OCI-LY1 (cell line): ENCODE data around the gene IAH1.

Experiments
- H2AFZ ChIP-seq: fragments of 200-600 bp; sonication (generic), shearing (Covaris generic); 2 replicates; pipeline ENCODE4 v1.6.0; 2014; ENCODE audit warnings: antibody characterized with exemption, mild to moderate bottlenecking, low read length
- H3F3A ChIP-seq: fragments of 200-600 bp; sonication (generic), shearing (Covaris generic); 2 replicates; pipeline ENCODE4 v1.6.0; 2014; ENCODE audit warnings: mild to moderate bottlenecking, antibody characterized with exemption, low read length, moderate library complexity; ENCODE audit not compliant: insufficient read depth
- H3K27ac ChIP-seq: fragments of 200-600 bp; sonication (generic); 2 replicates; pipeline ENCODE4 v1.5.1; 2014; ENCODE audit warnings: low read length, mixed run types, mild to moderate bottlenecking, low read depth; ENCODE audit not compliant: poor library complexity, severe bottlenecking
- H3K27me3 ChIP-seq: fragments of 200-600 bp; sonication (generic); 2 replicates; pipeline ENCODE4 v1.6.0; 2014; ENCODE audit warnings: antibody characterized with exemption, mild to moderate bottlenecking, low read length, moderate library complexity; ENCODE audit not compliant: insufficient read depth
- H3K36me3 ChIP-seq: fragments of 200-600 bp; sonication (generic); 2 replicates; pipeline ENCODE4 v1.6.1; 2014; ENCODE audit warnings: mild to moderate bottlenecking, antibody characterized with exemption, low read length, moderate library complexity, mixed read lengths; ENCODE audit not compliant: insufficient read depth
- H3K4me1 ChIP-seq: fragments of 200-600 bp; sonication (generic); 2 replicates; pipeline ENCODE4 v1.5.1; 2014; ENCODE audit warnings: mild to moderate bottlenecking, low read length, moderate library complexity; ENCODE audit not compliant: insufficient read depth, severe bottlenecking
- H3K4me2 ChIP-seq: fragments of 200-600 bp; sonication (generic), shearing (Covaris generic); 2 replicates; pipeline ENCODE4 v1.6.1; 2014; ENCODE audit warnings: low read length
- H3K4me3 ChIP-seq: fragments of 200-600 bp; sonication (generic); 2 replicates; pipeline ENCODE4 v1.5.1; 2014; ENCODE audit warnings: low read length, low read depth, mild to moderate bottlenecking, mixed read lengths; ENCODE audit not compliant: poor library complexity, severe bottlenecking
- H3K79me2 ChIP-seq: fragments of 200-600 bp; shearing (Covaris generic); 2 replicates; pipeline ENCODE4 v1.6.1; 2016; ENCODE audit warnings: mixed run types, low read length, mixed read lengths; ENCODE audit not compliant: insufficient read depth
- H3K9ac ChIP-seq: fragments of 200-600 bp; sonication (generic), shearing (Covaris generic); 2 replicates; pipeline ENCODE4 v1.6.1; 2014; ENCODE audit warnings: mild to moderate bottlenecking, low read length, mixed read lengths
- H3K9me2 ChIP-seq: fragments of 200-600 bp; sonication (generic), shearing (Covaris generic); 2 replicates; pipeline ENCODE4 v1.6.1; 2014; ENCODE audit warnings: low read depth, mild to moderate bottlenecking, low read length, mixed read lengths
- H3K9me3 ChIP-seq: fragments of 200-600 bp; shearing (Covaris generic); 2 replicates; pipeline ENCODE4 v1.6.1; 2014; ENCODE audit warnings: low read length, mixed read lengths
- H4K20me1 ChIP-seq: fragments of 200-600 bp; sonication (generic), shearing (Covaris generic); 2 replicates; pipeline ENCODE4 v1.6.0; 2016; ENCODE audit warnings: mild to moderate bottlenecking, low read length; ENCODE audit not compliant: insufficient read depth
- EZH2 ChIP-seq: fragments of 200-600 bp; sonication (generic), shearing (Covaris generic); IDR thresholded peaks from 2 replicates; pipeline ENCODE4 v1.8.0; 2017; ENCODE audit warnings: borderline replicate concordance, mixed run types, mild to moderate bottlenecking, antibody characterized with exemption, low read length, moderate library complexity, mixed read lengths
- TF ChIP-seq, protein P1 (sequence below): fragments of 200-600 bp; sonication (generic), shearing (Covaris generic); IDR thresholded peaks from 2 replicates; pipeline ENCODE4 v1.5.1; 2017; ENCODE audit warnings: mild to moderate bottlenecking, antibody characterized with exemption, low read length, moderate library complexity, mixed read lengths

IAH1 gene

DNA sequence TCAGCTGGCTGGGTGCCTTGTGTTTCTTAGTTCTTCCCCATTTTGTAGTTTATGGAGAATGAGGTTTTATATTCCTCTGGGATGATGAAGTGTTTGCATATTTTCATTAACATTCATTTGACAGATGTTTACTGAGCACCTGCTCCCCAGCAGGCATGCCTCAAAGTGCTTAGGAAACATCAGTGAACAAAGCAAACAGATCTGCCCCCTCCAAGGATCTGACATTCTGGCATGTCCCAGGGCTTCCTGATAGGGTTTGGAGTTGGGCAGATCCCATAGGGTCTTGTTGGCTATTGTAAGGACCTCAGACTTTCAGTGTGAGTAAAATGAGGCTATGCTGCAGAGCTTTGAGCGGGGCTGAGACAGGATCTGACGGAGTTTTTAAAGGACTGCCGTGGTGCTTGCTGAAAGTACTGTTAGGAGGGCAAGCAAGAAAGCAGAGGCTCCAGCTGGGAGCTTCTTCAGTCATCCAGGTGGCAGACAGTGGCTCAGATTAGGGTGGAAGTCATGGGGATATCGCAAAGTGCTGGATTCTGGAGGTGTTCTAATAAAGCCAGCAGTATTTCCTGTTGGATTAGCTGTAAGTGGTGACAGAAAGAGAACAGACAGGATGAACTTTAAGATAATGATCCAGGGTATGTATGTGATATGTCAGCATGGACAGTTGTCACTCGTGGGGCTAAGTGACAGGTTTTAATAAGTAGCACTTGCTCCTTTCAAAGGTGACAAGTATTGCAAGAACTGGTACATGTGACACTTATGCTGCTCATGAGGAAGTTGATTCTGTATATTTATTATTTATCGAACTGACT lies 11.3 kb upstream of the IAH1 start:
- Histone ChIP-seq H3K9me2 (no peaks in the 10 kb centered on the region), H3K27me3 (no peaks in the 10 kb centered on the region), H3K9me3 (no peaks in the 10 kb centered on the region), H3F3A (no peaks in the 10 kb centered on the region), H3K9ac (no peak overlapping the region), H3K4me1 (no peaks in the 10 kb centered on the region), H3K4me3 (no peak overlapping the region), H4K20me1 (no peaks in the 10 kb centered on the region), H3K79me2 (no peaks in the 10 kb centered on the region), H2AFZ (no peak overlapping the region), H3K27ac (no peak overlapping the region), H3K36me3 (peaks cover 80% of the 10 kb centered on the region), H3K4me2 (no peak overlapping the region)
- TF ChIP-seq, protein P1, sequence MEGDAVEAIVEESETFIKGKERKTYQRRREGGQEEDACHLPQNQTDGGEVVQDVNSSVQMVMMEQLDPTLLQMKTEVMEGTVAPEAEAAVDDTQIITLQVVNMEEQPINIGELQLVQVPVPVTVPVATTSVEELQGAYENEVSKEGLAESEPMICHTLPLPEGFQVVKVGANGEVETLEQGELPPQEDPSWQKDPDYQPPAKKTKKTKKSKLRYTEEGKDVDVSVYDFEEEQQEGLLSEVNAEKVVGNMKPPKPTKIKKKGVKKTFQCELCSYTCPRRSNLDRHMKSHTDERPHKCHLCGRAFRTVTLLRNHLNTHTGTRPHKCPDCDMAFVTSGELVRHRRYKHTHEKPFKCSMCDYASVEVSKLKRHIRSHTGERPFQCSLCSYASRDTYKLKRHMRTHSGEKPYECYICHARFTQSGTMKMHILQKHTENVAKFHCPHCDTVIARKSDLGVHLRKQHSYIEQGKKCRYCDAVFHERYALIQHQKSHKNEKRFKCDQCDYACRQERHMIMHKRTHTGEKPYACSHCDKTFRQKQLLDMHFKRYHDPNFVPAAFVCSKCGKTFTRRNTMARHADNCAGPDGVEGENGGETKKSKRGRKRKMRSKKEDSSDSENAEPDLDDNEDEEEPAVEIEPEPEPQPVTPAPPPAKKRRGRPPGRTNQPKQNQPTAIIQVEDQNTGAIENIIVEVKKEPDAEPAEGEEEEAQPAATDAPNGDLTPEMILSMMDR, result no peak
- TF ChIP-seq EZH2, result no peak

DNA sequence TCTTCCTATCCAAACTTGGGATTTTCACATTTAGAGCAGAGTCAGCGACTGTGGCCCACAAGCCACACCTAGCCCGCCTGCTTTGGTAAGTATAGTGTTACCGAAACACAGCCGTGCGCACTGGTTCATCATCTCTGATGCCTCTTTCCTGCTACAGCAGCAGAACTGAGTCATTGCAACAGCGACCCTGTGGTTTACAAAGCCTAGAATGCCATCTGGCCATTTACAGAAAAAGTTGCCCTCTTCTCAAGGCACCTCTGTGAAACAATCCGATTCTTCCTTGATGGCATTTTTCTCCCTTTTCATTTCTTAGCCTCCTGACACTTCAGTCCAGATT lies 10.7 kb upstream of the IAH1 start:
- Histone ChIP-seq H3K27ac (no peak overlapping the region), H3K4me2 (no peak overlapping the region), H3F3A (no peaks in the 10 kb centered on the region), H3K9ac (no peak overlapping the region), H3K4me1 (no peaks in the 10 kb centered on the region), H2AFZ (no peak overlapping the region), H3K79me2 (no peaks in the 10 kb centered on the region), H3K27me3 (no peaks in the 10 kb centered on the region), H4K20me1 (no peaks in the 10 kb centered on the region), H3K4me3 (no peak overlapping the region), H3K36me3 (peaks cover 75% of the 10 kb centered on the region), H3K9me2 (no peaks in the 10 kb centered on the region), H3K9me3 (no peaks in the 10 kb centered on the region)
- TF ChIP-seq, protein P1, result no peak
- TF ChIP-seq EZH2, result no peak

- no peaks in the 10 kb centered on the region for H3K9me3 ChIP-seq
- H2AFZ ChIP-seq, result no peak overlapping the region
- H3K9me2 ChIP-seq, result no peaks in the 10 kb centered on the region
- TF ChIP-seq, protein P1, result no peak
- TF ChIP-seq EZH2, result no peak
- H4K20me1 ChIP-seq, result no peaks in the 10 kb centered on the region
- H3K4me3 ChIP-seq, result no peak overlapping the region
- H3K9ac ChIP-seq, result no peak overlapping the region
- H3K4me2 ChIP-seq, result no peak overlapping the region
- no peaks in the 10 kb centered on the region for H3K79me2 ChIP-seq
- no peaks in the 10 kb centered on the region for H3K27me3 ChIP-seq
- no peaks in the 10 kb centered on the region for H3K4me1 ChIP-seq
- H3K36me3 ChIP-seq, result peaks cover 72% of the 10 kb centered on the region
- H3F3A ChIP-seq, result no peaks in the 10 kb centered on the region
- H3K27ac ChIP-seq, result no peak overlapping the region
Observed at GRCh38 chr2:9465170-9465569, 9.2 kb upstream of the IAH1 start.
